Fibroblast of peridontal ligament (primary cell): ENCODE data around the gene PSMD5.
"Not testable (repeated sequence)": the region's sequence is repeated elsewhere in the genome, so short reads cannot be mapped to it uniquely, and the experiment has no call there.

Experiments
- DNase-seq: peaks from one replicate; pipeline ENCODE4 v3.0.0-alpha.2; 2010; ENCODE audit errors: extremely low read depth

Gene PSMD5

DNA sequence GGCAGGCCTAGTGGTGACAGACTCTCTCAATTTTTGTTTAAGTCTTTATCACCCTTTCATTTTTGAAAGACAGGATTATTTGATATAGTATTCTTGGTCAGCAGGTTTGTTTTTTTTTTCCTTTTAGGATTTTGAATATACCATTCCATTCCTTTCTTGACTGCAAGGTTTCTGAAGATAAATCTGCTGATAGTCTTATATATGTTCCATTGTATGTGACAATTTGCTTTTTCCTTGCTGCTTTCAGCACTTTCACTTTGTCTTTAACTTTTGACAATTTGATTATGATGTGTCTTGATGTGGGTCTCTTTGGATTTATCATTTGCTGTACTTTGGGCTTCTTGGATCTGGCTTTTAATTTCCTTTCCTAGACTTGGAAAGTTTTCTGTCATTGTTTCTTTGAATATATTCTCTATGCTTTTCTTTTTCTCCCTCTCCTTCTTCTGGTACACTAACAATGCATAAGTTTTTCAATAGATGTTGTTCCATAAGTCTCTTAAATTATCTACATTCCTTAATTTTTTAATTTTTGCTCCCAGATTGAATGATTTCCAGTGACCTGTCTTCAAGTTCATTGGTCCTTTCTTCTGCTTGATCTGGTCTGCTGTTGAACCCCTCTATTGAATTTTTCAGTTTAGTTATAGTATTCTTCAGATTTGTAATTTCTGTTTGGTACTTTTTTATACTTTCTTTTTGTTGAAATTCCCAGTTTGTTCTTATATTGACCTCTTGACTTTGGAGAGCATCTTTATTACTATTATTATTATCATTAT is 34.9 kb downstream of the PSMD5 start:
- DNase-seq: no peak

DNA sequence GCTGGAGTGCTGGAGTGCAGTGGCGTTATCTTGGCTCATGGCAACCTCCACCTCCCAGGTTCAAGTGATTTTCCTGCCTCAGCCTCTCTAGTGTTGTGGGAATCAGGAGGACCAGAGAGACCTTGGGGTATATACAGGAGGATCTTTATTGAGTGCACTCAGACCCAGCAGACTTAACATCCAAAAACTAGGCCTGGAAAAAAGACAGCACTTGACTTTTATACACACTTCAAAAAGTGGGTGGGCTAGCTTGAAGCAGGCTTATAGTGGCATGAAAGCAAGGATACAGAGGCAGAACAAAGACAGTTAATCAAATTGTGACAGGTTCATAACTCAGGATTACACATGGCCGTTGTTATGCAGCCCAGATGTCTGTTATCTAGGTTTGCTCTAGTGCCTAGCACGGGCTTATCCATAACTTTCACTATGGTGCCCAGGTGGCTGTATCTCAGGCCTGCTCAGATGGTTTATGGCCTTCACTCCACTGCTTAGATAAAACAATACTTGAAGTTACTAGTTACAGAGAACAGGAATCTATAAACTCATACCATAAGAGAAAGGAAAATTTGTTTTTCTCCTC is 37.8 kb downstream of the PSMD5 start:
- not testable (repeated sequence) for DNase-seq

DNA sequence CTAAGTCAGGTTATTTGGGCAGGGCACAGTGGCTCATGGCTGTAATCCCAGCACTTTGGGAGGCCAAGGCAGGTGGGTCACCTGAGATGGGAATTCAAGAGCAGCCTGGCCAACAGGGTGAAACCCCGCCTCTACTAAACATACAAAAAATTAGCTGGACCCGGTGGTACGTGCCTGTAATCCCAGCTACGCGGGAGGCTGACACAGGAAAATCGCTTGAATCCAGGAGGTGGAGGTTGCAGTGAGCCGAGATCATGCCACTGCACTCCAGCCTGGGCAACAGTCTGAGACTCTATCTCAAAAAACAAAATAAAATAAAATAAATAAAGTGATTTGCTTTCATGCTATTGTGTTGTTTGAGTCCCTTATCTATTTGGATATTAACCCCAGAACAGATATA is 41.3 kb downstream of the PSMD5 start:
- no peak for DNase-seq

DNA sequence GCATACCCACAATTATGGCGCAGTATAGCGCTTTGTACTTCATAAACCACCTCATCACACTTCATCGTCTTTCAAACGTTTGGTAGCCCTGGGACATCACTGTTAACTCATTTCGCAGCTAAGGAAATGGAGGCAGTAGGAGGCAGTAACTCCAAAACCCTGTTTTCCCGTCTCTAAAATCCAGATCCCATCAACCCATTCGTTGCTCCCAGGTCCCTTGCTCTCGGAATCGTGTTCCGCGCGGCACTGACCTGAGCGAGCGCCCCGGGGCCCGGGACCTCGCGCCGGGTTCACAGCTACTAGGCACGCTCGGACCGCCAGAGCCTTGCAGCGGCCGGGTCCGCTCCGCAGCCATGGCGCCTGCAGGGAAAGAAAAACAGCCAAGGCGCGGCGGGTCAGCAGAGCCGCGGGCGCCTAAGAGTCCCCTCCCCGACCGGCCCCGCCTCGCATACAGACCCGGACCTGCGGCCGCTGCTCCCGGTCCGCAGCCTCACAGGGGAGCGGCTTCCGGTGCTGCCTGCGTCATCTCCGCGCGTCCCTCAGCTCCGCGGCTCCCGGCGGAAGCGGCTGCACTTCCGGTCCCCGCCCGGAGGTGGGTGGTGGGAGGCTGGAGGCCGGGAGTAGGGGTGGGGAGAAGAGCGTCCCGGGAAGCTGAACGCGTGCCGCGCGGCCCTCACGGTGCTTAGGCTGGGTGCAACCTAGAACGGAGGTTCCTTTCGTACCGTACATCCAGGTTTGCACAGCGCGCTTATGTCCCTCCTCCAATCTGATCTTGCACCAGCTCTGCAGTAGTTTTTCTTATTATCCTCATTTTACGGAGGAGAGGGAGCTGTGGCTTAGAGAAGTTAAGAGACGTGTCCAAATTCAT is 49.6 kb downstream of the PSMD5 start, which contains the start of gene FBXW2:
Gene FBXW2, minus strand, starts transcription at position 519 of the 868 bp plus-strand sequence. CDS start 5,158 bp downstream, outside the sequence.
- DNase-seq: peak; percentile 82

DNA sequence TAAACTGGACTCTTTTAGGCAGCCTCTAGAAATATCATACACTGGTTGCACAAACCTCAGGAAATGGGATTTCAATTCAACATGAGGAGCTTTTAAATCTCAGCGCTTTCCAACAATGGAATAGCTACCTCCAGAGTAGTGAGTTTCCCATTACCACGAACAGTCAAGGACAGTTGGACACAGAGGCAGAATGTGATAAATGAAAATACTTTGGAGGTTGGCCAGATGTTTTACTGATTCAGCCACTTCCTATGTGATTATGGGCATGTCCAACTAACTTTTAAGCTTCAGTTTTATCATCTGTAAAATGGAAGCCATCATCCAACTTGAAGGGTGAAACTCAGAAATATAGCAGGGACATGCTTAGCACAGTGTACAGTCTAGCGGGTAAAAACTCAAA is 51.6 kb downstream of the PSMD5 start:
- DNase-seq: no peak

DNA sequence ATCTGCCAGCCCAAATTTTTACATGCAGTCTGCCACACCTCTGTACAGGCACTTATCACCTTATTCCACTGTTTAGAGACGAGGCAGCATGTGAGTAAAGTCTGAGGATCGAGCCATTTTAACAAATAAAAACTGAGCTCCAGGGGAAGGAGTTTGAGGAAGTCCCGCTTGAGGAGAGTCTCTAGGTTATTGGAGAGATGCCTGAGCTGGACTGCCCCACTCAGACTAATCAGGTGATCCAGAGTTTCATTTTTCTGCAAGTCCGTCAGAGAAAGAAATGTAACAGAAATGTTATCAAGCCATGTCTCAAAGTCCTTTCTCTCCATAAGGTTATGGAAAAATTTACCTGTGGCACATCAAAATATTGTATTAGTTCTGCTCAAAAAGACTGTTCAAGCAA is 54.8 kb downstream of the PSMD5 start:
- no peak for DNase-seq

DNA sequence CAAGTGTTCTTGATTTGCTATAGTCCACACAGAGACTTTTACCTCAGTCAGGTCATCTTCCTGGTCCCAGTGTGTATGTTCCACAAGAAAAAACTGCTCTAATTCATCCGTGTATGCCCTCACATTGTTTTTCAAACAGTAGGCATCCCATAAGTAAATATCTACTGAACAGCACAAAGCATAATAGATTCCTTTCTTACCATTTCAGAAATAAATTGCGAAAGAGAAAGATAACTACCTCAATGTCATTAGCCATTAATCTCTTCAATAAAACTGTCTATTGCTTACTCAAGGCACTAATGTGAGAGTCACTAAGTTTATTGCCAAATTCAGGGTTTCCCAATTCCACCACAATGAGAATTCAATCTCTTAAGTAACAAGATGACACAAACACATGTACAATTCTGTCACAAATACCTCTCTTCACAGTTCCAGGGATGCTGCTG is 59.1 kb downstream of the PSMD5 start:
- no peak for DNase-seq

DNA sequence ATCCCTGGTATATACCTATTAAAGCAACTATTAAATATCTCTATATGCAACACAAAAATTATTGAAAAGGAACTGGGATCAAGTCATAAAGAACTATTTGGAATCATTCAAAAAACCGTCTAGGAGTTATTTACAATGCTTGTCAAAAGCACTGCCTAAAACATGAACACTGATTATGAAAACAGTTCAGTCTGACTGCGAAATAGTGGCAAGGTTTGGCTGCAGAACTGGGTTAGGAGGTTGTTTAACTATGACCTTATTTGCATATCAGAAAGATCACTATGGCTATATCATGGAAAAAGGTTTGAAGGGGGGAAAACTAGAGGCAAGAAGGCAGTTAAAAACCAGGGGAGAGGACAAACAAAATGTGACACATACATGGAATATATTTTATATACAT is 61.5 kb downstream of the PSMD5 start:
- no peak for DNase-seq

DNA sequence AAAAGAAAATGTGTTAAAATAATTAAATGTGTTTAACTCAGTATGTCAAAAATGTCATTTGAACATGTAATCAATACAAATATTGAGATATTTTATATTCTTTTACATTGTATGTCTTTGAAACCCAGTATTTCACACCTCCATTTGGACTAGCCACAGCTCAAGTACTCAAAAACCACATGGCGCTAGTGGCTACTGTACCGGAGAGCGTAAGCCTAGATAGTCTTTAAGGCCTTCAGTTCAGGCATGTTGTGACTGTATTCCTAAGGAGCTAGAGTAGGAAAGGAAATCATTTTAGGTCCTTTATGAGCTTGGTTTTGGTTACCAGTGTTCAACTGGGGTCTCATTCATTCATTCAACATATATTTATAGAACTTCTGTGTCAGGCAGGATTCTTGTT is 62.4 kb downstream of the PSMD5 start:
- no peak for DNase-seq

DNA sequence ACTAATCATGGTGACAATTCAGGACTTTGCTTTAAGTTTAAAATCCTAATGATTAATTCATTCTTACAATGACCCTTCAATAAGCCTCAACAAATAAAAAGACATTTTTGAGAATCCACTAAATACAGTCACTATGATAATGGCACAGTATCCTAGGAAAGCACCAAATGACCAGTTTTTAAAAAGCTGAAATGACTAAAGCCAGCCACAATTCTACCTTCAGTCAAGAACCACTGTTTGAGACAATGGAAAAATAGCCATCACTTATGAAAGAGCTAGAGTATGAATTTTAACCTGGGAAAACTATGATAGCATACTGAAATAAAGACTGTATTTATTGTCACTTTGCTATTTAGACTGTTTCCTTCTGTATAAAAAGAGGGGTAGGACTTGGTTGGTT is 63.5 kb downstream of the PSMD5 start:
- no peak for DNase-seq

DNA sequence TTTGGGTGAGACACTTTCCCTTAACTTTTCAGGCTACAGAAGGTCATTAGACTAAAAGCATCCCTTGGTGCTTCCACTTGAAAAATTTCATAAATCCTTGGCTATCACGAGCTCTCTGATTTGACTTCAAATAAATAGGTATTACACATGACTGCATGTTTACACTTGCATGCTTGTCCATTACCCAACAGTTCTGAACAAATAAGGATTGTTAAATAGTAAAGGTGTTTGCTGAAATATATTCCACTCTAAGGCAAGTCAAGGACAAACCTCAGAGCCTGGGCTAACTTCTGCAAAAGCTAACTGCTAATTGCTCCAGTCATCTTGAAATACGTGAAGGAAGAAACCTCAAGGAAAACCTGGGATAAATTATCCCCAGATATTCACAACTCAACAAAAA is 64.0 kb downstream of the PSMD5 start:
- DNase-seq: no peak

DNA sequence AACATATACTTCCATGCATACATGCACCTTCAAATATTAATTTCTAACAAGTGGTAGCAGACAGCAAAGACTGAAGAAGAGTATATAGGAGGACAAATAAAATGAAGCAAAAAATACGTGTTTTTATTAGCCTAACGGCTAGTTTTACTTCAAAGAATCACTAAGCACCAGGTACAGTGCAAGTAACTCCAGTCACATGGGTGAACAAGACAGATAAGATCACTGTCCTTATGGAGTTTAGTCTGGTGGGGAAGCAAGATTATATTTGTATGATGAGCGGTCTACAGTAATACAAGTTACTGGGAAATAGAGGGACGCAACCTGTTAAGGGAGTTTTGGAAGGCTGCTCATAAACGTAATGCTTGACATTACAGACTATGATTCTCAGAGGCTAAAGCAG is 65.5 kb downstream of the PSMD5 start:
- DNase-seq: no peak

DNA sequence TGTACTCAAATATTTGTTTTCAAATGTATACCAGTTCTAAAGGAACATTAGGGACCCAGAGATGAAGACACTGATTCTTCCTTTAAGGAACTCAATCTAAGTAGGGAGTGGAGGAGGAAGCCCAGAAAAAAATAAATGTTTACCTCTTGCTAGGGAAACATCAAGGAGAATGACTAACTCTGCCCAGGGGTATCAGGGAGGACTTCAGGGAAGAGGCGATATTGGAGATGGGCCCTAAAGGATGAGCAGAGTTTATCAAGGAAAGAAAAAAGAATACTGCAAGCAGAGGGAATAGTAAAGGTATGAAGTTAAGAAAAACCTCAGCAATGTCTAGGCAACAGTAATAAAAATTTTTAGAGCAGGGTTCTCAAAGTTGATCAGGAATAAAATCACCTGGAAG is 65.9 kb downstream of the PSMD5 start:
- no peak for DNase-seq

DNA sequence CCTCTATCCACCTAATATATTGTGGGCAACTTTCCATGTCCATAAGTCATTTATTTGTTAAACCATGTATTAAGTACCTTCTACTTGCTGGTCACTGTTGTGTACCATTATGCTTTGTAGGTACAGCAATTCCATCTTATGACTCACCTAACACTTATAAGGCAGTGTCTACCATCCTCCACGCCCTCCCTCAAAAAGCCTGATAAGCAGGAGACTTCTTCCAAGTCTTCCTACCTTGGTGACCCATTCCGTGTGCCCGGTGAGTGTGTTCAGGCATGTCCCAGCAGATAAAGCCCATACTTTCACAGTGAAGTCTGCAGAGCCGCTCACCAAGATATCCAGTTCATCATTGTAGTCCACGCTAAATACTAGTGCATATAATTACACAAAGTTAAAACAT is 66.9 kb downstream of the PSMD5 start:
- DNase-seq: no peak

DNA sequence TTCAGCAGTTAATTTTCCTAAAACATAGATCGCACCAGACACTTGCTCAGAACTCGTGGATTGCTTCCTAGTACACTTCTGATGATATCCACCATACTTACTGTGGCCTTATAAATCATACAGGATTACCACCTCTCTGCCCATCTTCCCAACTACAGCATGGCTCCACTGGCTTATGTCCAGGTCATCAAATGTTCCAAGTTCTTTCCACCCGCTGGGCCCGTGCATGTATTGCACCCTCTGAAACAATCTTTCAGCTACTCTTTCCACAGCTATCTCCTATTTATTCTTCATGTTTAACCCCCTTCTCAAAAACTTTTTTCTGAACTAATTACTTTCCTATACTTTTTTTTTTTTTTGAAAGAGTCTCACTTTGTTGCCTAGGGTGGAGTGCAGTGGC is 68.0 kb downstream of the PSMD5 start:
- no peak for DNase-seq

DNA sequence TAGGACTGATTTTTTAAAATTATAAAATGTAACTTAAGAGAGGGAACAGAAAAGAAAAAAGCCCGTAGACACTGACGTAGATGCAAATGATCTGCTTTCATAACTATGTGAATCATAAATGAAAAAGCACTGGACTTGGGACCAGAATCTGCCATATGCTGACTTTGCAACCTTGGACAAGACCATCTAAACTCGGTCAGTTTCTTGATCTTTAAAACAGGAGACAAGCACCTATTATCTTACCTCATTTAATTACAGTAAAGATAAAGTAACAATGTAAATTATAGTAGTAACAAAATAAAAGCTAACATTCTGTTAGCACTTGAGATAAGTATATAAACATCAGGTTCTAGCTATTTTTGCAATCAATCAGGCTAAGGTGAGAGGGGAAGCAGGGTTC is 69.5 kb downstream of the PSMD5 start:
- DNase-seq: no peak

DNA sequence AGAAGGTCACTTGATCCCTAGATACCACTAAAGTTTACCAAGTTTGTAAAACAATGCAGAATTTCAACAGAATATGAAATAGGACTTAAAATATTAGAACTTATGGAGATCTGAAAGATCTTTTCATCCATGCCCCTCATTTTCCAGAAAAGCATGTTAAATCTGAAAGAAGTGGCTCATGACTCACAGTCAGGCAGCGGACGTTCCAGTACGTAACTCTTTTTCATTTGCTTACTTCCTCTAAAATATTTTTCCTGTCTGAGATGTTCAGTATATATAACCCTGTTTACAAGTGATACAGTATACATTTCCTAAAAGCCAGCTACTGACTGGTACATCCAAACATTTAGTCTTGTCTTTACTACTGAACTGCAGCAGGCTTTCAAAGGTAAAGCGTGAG is 71.8 kb downstream of the PSMD5 start:
- no peak for DNase-seq

DNA sequence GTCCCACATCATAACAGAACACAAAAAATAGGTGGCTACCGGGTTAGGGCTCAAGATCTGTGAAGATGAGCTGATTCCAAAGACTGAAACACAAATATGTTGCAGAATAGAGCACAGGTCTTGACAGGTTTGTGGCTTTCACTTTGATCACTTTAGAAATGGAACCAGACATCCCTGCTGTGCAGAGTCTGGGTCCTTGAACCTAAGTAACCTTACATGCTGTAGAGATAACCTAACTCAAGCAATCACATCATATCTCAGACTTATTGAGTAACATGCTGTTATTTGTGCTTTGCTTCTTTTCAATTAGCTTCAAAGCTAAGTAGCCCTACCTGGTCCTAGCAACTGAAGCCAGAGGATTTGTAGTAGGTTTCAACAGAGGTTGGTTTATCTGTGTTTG is 73.8 kb downstream of the PSMD5 start:
- DNase-seq: no peak

DNA sequence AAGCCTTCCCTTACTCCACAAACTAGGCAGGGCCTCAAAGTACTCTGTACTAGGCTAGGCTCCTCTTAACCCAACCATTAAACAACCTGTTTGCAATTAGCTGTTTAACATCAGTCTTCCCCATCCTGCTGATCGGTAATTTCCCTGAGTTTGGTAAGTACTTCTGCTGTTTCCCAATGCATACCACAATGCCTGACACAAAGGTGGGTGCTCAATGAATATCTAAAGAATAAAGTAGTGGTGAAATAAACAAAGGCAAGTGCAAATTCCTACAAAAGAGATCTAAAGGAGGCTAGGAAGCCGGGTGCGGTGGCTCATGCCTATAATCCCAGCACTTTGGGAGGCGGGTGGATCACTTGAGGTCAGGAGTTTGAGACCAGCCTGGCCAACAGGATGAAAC is 74.5 kb downstream of the PSMD5 start:
- DNase-seq: no peak

DNA sequence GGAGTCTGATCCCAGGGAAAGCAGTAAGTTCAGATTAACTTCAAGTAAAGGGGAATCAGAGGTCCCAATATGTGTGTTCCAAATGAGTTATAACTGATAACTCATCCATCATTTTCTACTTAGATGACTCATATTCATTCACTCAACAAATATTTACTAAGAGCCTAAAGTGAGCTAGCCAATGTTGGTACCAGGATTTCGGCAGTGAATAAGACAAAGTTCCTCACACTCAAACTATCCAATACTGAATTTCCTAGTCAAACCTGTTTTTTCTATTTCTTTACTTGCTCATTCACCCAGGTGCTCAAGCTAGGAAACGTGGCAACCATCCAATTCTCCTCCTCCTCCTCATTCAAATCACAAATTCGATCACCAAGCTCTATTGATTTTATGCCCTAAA is 75.3 kb downstream of the PSMD5 start:
- DNase-seq: no peak
